Ovary (tissue), 3 donors: ENCODE data around the gene GBX2.

Experiments
- CTCF ChIP-seq, 3 donors: fragments of 450-650 bp in 2 of 3; fragments of 200-600 bp in 1 of 3; IDR thresholded peaks; one replicate each; pipeline versions ENCODE4 v1.5.1 to v1.8.0; 2016 to 2022; ENCODE audit warnings: antibody characterized with exemption in 3 of 3, mild to moderate bottlenecking in 1 of 3
- EP300 ChIP-seq: sonication (generic); formaldehyde crosslinking; IDR thresholded peaks from one replicate; pipeline ENCODE4 v1.6.1; 2017; ENCODE audit warnings: antibody characterized with exemption
- POLR2A ChIP-seq: fragments of 450-650 bp; IDR thresholded peaks from one replicate; pipeline ENCODE4 v1.6.1; 2017; ENCODE audit warnings: antibody characterized with exemption, mild to moderate bottlenecking, moderate library complexity
- donor health status: DM: no; HTN: no; CAD: no.

DNA sequence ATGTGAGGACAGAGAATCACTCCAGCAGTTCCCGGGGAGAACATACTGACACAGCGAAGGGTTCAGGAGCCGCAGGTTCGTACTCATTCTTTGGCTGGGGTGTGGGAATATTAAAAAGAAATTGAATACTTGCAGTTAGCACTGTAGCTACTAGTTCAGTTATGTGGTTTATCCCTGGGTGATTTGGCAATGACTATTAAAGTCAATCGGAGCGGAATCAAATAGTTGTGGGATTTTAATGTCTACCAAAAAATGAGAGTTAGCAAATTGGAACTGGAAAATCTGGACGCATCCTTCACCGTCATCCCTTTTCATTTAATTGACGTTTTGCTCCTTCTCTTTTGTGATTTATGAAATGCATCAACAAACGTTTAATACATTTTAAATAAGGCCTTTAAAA is 50.8 kb downstream of the GBX2 start:
- TF ChIP-seq CTCF (IDR thresholded peaks at IDR 0.05) (no peak), POLR2A (no peak), EP300 (no peak)
